GM18868 (cell line): ENCODE results near the gene MUC5B.
"Not testable (repeated sequence)": the region's sequence is repeated elsewhere in the genome, so short reads cannot be mapped to it uniquely, and the experiment has no call there.

Experiments used
- ATAC-seq: cut with Tn5 transposase; IDR thresholded peaks from one replicate; pipeline ENCODE4 v1.9.1; 2021; ENCODE audit warnings: mild to moderate bottlenecking, moderate library complexity; ENCODE audit not compliant: unreplicated experiment

Gene MUC5B

DNA sequence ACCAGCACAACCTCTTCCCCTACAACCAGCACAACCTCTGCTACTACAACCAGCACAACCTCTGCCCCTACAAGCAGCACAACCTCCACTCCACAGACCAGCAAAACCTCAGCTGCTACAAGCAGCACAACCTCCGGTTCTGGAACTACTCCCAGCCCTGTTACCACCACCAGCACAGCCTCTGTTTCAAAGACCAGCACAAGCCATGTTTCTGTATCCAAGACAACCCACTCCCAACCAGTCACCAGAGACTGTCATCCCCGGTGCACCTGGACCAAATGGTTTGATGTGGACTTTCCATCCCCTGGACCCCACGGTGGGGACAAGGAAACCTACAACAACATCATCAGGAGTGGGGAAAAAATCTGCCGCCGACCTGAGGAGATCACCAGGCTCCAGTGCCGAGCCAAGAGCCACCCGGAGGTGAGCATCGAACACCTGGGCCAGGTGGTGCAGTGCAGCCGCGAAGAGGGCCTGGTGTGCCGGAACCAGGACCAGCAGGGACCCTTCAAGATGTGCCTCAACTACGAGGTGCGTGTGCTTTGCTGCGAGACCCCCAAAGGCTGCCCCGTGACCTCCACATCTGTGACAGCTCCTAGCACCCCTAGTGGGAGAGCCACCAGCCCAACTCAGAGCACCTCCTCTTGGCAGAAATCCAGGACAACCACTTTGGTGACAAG is 34.3 kb upstream of the MUC5B start:
- ATAC-seq = not testable (repeated sequence)

DNA sequence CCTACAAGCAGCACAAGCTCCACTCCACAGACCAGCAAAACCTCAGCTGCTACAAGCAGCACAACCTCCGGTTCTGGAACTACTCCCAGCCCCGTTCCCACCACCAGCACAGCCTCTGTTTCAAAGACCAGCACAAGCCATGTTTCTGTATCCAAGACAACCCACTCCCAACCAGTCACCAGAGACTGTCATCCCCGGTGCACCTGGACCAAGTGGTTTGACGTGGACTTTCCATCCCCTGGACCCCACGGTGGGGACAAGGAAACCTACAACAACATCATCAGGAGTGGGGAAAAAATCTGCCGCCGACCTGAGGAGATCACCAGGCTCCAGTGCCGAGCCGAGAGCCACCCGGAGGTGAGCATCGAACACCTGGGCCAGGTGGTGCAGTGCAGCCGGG is 33.0 kb upstream of the MUC5B start:
- ATAC-seq = not testable (repeated sequence)

DNA sequence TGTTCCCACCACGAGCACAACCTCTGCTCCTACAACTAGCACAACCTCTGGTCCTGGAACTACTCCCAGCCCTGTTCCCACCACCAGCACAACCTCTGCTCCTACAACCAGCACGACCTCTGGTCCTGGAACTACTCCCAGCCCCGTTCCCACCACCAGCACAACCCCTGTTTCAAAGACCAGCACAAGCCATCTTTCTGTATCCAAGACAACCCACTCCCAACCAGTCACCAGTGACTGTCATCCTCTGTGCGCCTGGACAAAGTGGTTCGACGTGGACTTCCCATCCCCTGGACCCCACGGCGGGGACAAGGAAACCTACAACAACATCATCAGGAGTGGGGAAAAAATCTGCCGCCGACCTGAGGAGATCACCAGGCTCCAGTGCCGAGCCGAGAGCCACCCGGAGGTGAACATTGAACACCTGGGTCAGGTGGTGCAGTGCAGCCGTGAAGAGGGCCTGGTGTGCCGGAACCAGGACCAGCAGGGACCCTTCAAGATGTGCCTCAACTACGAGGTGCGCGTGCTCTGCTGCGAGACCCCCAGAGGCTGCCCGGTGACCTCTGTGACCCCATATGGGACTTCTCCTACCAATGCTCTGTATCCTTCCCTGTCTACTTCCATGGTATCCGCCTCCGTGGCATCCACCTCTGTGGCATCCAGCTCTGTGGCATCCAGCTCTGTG is 30.9 kb upstream of the MUC5B start:
- not testable (repeated sequence) for ATAC-seq

GRCh38 chr11:1192741-1193325 is 30.0 kb upstream of the MUC5B start:
- ATAC-seq = no peak

GRCh38 chr11:1193326-1194230 is 29.3 kb upstream of the MUC5B start:
- no peak for ATAC-seq

- ATAC-seq = no peak
Observed at GRCh38 chr11:1194231-1194976, 28.5 kb upstream of the MUC5B start.

GRCh38 chr11:1194977-1195681 is 27.7 kb upstream of the MUC5B start:
- no peak for ATAC-seq

GRCh38 chr11:1195682-1196515 is 27.0 kb upstream of the MUC5B start:
- ATAC-seq = no peak

DNA sequence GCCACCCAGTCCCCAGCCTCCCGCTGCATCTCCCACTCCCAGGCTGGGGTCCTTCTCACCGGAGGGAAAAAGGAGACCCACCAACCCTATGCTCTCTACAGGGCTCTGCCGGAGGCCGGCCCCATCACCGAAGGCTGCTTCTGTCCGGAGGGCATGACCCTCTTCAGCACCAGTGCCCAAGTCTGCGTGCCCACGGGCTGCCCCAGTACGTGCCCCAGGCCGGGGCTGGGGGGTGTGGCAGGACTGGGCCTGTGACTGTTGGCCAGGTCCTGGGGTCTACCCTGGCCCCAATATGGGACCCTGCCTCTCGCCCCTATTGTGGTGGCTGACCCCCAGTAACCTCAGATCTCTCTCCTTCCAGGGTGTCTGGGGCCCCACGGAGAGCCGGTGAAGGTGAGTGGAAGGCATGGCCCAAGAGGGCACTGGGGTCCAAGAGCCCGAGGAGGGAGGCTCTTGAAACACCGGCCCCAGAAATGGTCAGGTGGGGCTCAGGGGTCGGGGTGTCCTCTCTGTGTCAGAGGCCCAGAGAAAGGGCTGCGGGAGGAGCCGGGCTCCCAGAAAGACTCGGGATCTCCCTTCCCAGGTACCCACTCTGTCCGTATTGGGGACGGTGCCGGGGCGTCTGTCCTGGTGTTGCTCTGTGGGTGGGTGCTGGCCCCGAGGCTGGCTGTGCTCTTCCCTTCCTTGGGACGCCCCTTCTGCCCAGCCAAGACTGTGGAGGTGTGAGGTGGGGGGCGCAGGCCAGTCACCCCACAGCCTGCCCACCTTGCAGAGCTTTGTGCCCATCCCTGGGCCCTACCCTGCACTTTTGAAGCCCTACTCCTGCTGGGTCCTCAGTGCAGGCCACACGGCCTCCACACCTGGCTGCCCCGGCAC is 26.1 kb upstream of the MUC5B start:
- no peak for ATAC-seq

DNA sequence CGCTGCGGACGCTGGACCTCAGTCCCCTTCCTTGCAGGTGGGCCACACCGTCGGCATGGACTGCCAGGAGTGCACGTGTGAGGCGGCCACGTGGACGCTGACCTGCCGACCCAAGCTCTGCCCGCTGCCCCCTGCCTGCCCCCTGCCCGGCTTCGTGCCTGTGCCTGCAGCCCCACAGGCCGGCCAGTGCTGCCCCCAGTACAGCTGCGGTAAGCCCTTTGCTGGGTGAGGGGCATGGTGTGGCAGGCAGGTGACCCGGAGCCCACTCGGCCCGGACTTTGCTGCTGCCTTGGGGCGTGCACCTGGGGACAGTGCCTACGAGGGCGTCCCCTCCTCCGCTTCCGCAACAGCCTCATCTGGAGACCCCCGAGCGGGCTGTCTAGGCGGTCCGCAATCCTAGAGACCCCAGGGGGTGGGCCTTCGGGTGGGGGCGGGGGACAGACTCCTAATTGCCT is 25.4 kb upstream of the MUC5B start:
- ATAC-seq = no peak

GRCh38 chr11:1197886-1198560 is 24.8 kb upstream of the MUC5B start:
- no peak for ATAC-seq

DNA sequence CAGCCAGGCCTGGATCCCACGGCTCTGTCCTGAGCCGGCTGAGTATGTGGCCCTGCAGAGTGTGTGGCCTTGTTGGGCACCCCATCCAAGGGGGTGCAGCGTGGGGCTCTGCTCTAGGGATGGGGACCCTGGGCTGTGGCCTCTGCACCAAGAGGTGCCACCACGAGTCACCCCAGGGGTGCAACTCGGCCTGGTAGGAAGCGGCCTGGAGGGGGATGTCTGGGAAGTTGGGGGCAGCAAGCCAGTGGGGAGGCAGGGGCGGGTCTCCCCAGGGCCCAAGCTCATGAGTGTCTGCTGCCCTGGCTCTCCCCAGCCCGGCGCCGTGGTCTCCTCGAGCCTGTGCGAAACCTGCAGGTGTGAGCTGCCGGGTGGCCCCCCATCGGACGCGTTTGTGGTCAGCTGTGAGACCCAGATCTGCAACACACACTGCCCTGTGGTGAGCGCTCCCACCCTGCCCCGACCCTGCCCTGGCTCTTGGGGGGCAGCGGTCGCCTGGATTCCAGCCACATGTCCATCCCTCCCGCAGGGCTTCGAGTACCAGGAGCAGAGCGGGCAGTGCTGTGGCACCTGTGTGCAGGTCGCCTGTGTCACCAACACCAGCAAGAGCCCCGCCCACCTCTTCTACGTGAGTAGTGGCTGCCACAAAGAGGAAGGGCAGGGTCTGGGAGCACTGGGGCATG is 24.2 kb upstream of the MUC5B start:
- ATAC-seq = no peak

DNA sequence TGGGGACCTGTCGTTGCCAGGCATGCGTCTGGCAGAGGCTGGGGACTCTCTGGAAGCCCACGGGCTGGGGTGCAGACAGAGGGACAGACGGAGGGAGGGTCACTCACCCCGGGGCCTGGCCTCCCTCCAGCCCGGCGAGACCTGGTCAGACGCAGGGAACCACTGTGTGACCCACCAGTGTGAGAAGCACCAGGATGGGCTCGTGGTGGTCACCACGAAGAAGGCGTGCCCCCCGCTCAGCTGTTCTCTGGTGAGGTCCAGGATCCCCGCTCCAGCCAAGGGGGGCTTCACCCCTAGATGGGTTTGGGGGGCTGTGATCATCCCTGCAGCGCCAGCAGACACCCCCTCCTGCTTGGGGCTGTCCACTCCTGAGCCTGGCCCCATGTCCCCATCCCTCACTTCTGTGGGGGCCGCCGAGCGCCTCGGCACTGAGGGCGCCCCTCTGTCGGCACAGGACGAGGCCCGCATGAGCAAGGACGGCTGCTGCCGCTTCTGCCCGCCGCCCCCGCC is 23.6 kb upstream of the MUC5B start:
- ATAC-seq = no peak

DNA sequence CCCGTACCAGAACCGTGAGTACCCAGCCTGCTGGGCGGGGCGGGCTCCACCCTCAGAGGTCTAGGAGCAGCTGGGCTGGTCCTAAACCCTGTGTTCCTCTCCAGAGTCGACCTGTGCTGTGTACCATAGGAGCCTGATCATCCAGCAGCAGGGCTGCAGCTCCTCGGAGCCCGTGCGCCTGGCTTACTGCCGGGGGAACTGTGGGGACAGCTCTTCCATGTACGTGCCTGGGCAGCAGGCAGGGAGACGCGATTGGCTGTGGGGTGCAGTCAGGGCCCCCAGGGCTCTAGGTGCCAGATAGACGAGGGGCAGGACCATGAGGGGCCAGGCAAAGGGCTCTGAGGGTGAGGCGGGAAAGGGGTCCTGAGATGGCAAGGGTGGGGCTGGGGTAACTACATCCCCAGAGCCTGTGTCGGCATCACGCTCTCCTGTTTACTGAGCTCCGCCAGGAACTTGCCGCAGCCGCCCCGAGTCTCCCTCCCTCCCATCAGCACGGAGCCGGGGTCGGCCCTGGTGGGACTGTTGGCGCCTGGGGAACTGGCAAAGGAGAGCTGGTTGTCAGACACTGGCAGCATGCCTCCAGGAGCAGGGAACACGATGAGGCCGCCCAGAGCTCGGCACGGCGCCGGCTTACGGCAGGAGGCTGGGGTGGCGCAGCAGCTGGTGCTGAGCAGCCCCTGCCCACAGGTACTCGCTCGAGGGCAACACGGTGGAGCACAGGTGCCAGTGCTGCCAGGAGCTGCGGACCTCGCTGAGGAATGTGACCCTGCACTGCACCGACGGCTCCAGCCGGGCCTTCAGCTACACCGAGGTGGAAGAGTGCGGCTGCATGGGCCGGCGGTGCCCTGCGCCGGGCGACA is 22.9 kb upstream of the MUC5B start:
- no peak for ATAC-seq

GRCh38 chr11:1200611-1201191 is 22.2 kb upstream of the MUC5B start:
- no peak for ATAC-seq
